ENCODE results near the gene ZNF396. TPM values are rescaled to one million over a fixed set of nuclear protein-coding genes. Genes with fewer than 3 reads are reported as not detected.

ZNF396 gene
- total and polyA plus RNA-seq, 4 donors = 4.3 to 6.8 (median 5.8) TPM

GRCh38 chr18:35410561-35410960 is 33.4 kb upstream of the ZNF396 start:
- H3K9me3 ChIP-seq (ENCODE audit: control insufficient read depth, insufficient read depth, low read length) = no peaks in the 10 kb centered on the region
- no peak overlapping the region for H3K27ac ChIP-seq (ENCODE audit: low read depth, low read length)
- DNase-seq (ENCODE audit: low read depth in 4 of 6, low spot score in 6 of 6) = no peak
- no peaks in the 10 kb centered on the region for H3K36me3 ChIP-seq (ENCODE audit: control insufficient read depth, insufficient read depth, low read length)
- H3K27me3 ChIP-seq (ENCODE audit: control insufficient read depth, insufficient read depth, low read length) = no peaks in the 10 kb centered on the region
- WGBS (ENCODE audit: insufficient coverage) = 93% methylated on average over 7 of the region's 7 CpGs
- no peak overlapping the region for H3K4me3 ChIP-seq (ENCODE audit: low read depth, low read length)
- H3K4me1 ChIP-seq (ENCODE audit: control insufficient read depth, insufficient read depth, low read length) = peaks cover 4% of the 10 kb centered on the region

- H3K27me3 ChIP-seq (ENCODE audit: control insufficient read depth, insufficient read depth, low read length) = no peaks in the 10 kb centered on the region
- no CpG with 5 or more reads among the region's 3 CpGs for WGBS (ENCODE audit: insufficient coverage)
- H3K27ac ChIP-seq (ENCODE audit: low read depth, low read length) = no peak overlapping the region
- no peak overlapping the region for H3K4me3 ChIP-seq (ENCODE audit: low read depth, low read length)
- H3K9me3 ChIP-seq (ENCODE audit: control insufficient read depth, insufficient read depth, low read length) = no peaks in the 10 kb centered on the region
- peaks cover 4% of the 10 kb centered on the region for H3K4me1 ChIP-seq (ENCODE audit: control insufficient read depth, insufficient read depth, low read length)
- H3K36me3 ChIP-seq (ENCODE audit: control insufficient read depth, insufficient read depth, low read length) = no peaks in the 10 kb centered on the region
- no peak for DNase-seq (ENCODE audit: low read depth in 4 of 6, low spot score in 6 of 6)
These were observed 32.8 kb upstream of the ZNF396 start for GRCh38 chr18:35409911-35410310.

GRCh38 chr18:35408843-35409261 is 31.7 kb upstream of the ZNF396 start:
- Histone ChIP-seq H3K27ac (ENCODE audit: low read depth, low read length) (no peak overlapping the region), H3K4me3 (ENCODE audit: low read depth, low read length) (no peak overlapping the region), H3K4me1 (ENCODE audit: control insufficient read depth, insufficient read depth, low read length) (peaks cover 4% of the 10 kb centered on the region), H3K9me3 (ENCODE audit: control insufficient read depth, insufficient read depth, low read length) (no peaks in the 10 kb centered on the region), H3K36me3 (ENCODE audit: control insufficient read depth, insufficient read depth, low read length) (no peaks in the 10 kb centered on the region), H3K27me3 (ENCODE audit: control insufficient read depth, insufficient read depth, low read length) (no peaks in the 10 kb centered on the region)
- no peak for DNase-seq (ENCODE audit: low read depth in 4 of 6, low spot score in 6 of 6)
- 63% methylated on average over 5 of the region's 5 CpGs for WGBS (ENCODE audit: insufficient coverage)

- H3K9me3 ChIP-seq (ENCODE audit: control insufficient read depth, insufficient read depth, low read length) = no peaks in the 10 kb centered on the region
- DNase-seq (ENCODE audit: low read depth in 4 of 6, low spot score in 6 of 6) = peak; percentile 50 to 94 (median 68)
- no peaks in the 10 kb centered on the region for H3K36me3 ChIP-seq (ENCODE audit: control insufficient read depth, insufficient read depth, low read length)
- no peaks in the 10 kb centered on the region for H3K27me3 ChIP-seq (ENCODE audit: control insufficient read depth, insufficient read depth, low read length)
- H3K4me1 ChIP-seq (ENCODE audit: control insufficient read depth, insufficient read depth, low read length) = peaks cover 4% of the 10 kb centered on the region
- no peak overlapping the region for H3K27ac ChIP-seq (ENCODE audit: low read depth, low read length)
- no peak overlapping the region for H3K4me3 ChIP-seq (ENCODE audit: low read depth, low read length)
- whole genome bisulfite sequencing (ENCODE audit: insufficient coverage) = 64% methylated on average over 3 of the region's 5 CpGs
These were observed 30.8 kb upstream of the ZNF396 start for GRCh38 chr18:35407871-35408481.

GRCh38 chr18:35406666-35407065 is 29.5 kb upstream of the ZNF396 start:
- Histone ChIP-seq H3K36me3 (ENCODE audit: control insufficient read depth, insufficient read depth, low read length) (no peaks in the 10 kb centered on the region), H3K4me3 (ENCODE audit: low read depth, low read length) (no peak overlapping the region), H3K27ac (ENCODE audit: low read depth, low read length) (no peak overlapping the region), H3K27me3 (ENCODE audit: control insufficient read depth, insufficient read depth, low read length) (no peaks in the 10 kb centered on the region), H3K9me3 (ENCODE audit: control insufficient read depth, insufficient read depth, low read length) (no peaks in the 10 kb centered on the region), H3K4me1 (ENCODE audit: control insufficient read depth, insufficient read depth, low read length) (peaks cover 4% of the 10 kb centered on the region)
- no peak for DNase-seq (ENCODE audit: low read depth in 4 of 6, low spot score in 6 of 6)
- 92% methylated on average over 5 of the region's 6 CpGs for WGBS (ENCODE audit: insufficient coverage)

GRCh38 chr18:35397976-35398375 is 20.8 kb upstream of the ZNF396 start:
- Histone ChIP-seq H3K4me1 (ENCODE audit: control insufficient read depth, insufficient read depth, low read length) (no peaks in the 10 kb centered on the region), H3K27me3 (ENCODE audit: control insufficient read depth, insufficient read depth, low read length) (no peaks in the 10 kb centered on the region), H3K9me3 (ENCODE audit: control insufficient read depth, insufficient read depth, low read length) (no peaks in the 10 kb centered on the region), H3K36me3 (ENCODE audit: control insufficient read depth, insufficient read depth, low read length) (no peaks in the 10 kb centered on the region), H3K4me3 (ENCODE audit: low read depth, low read length) (no peak overlapping the region), H3K27ac (ENCODE audit: low read depth, low read length) (no peak overlapping the region)
- WGBS (ENCODE audit: insufficient coverage) = 92% methylated on average over 2 of the region's 2 CpGs
- no peak for DNase-seq (ENCODE audit: low read depth in 4 of 6, low spot score in 6 of 6)

GRCh38 chr18:35393716-35394115 is 16.6 kb upstream of the ZNF396 start:
- Histone ChIP-seq H3K36me3 (ENCODE audit: control insufficient read depth, insufficient read depth, low read length) (no peaks in the 10 kb centered on the region), H3K4me3 (ENCODE audit: low read depth, low read length) (no peak overlapping the region), H3K27me3 (ENCODE audit: control insufficient read depth, insufficient read depth, low read length) (no peaks in the 10 kb centered on the region), H3K9me3 (ENCODE audit: control insufficient read depth, insufficient read depth, low read length) (no peaks in the 10 kb centered on the region), H3K4me1 (ENCODE audit: control insufficient read depth, insufficient read depth, low read length) (no peaks in the 10 kb centered on the region), H3K27ac (ENCODE audit: low read depth, low read length) (no peak overlapping the region)
- no peak for DNase-seq (ENCODE audit: low read depth in 4 of 6, low spot score in 6 of 6)

GRCh38 chr18:35392375-35392774 is 15.2 kb upstream of the ZNF396 start:
- no peak for DNase-seq (ENCODE audit: low read depth in 4 of 6, low spot score in 6 of 6)
- no peak overlapping the region for H3K4me3 ChIP-seq (ENCODE audit: low read depth, low read length)
- no peaks in the 10 kb centered on the region for H3K4me1 ChIP-seq (ENCODE audit: control insufficient read depth, insufficient read depth, low read length)
- no peak overlapping the region for H3K27ac ChIP-seq (ENCODE audit: low read depth, low read length)
- H3K27me3 ChIP-seq (ENCODE audit: control insufficient read depth, insufficient read depth, low read length) = peaks cover 3% of the 10 kb centered on the region
- no peaks in the 10 kb centered on the region for H3K36me3 ChIP-seq (ENCODE audit: control insufficient read depth, insufficient read depth, low read length)
- H3K9me3 ChIP-seq (ENCODE audit: control insufficient read depth, insufficient read depth, low read length) = no peaks in the 10 kb centered on the region

- Histone ChIP-seq H3K27me3 (ENCODE audit: control insufficient read depth, insufficient read depth, low read length) (peaks cover 3% of the 10 kb centered on the region), H3K4me1 (ENCODE audit: control insufficient read depth, insufficient read depth, low read length) (no peaks in the 10 kb centered on the region), H3K27ac (ENCODE audit: low read depth, low read length) (no peak overlapping the region), H3K4me3 (ENCODE audit: low read depth, low read length) (no peak overlapping the region), H3K9me3 (ENCODE audit: control insufficient read depth, insufficient read depth, low read length) (no peaks in the 10 kb centered on the region), H3K36me3 (ENCODE audit: control insufficient read depth, insufficient read depth, low read length) (no peaks in the 10 kb centered on the region)
- no peak for DNase-seq (ENCODE audit: low read depth in 4 of 6, low spot score in 6 of 6)
- no CpG with 5 or more reads among the region's 3 CpGs for WGBS (ENCODE audit: insufficient coverage)
These were observed 14.0 kb upstream of the ZNF396 start for GRCh38 chr18:35390951-35391700.

GRCh38 chr18:35389095-35389618 is 12.0 kb upstream of the ZNF396 start:
- 35% methylated on average over 4 of the region's 5 CpGs for WGBS (ENCODE audit: insufficient coverage)
- Histone ChIP-seq H3K36me3 (ENCODE audit: control insufficient read depth, insufficient read depth, low read length) (no peaks in the 10 kb centered on the region), H3K9me3 (ENCODE audit: control insufficient read depth, insufficient read depth, low read length) (no peaks in the 10 kb centered on the region), H3K4me1 (ENCODE audit: control insufficient read depth, insufficient read depth, low read length) (no peaks in the 10 kb centered on the region), H3K27ac (ENCODE audit: low read depth, low read length) (no peak overlapping the region), H3K4me3 (ENCODE audit: low read depth, low read length) (no peak overlapping the region), H3K27me3 (ENCODE audit: control insufficient read depth, insufficient read depth, low read length) (peaks cover 3% of the 10 kb centered on the region)
- DNase-seq (ENCODE audit: low read depth in 4 of 6, low spot score in 6 of 6) = no peak
